HTR-8/SVneo (cell line): ENCODE results near the gene OVOL3.
"Not testable (repeated sequence)": the region's sequence is repeated elsewhere in the genome, so short reads cannot be mapped to it uniquely, and the experiment has no call there.

Experiments used
- DNase-seq: peaks from one replicate; pipeline ENCODE4 v3.0.0; 2011; ENCODE audit warnings: low spot score, mixed read lengths; ENCODE audit not compliant: insufficient read length
- FAIRE-seq: peaks from 2 replicates; lab custom pipeline; 2011; peaks lifted over from hg19 to GRCh38; lab: Jason Lieb, UNC

OVOL3 gene

DNA sequence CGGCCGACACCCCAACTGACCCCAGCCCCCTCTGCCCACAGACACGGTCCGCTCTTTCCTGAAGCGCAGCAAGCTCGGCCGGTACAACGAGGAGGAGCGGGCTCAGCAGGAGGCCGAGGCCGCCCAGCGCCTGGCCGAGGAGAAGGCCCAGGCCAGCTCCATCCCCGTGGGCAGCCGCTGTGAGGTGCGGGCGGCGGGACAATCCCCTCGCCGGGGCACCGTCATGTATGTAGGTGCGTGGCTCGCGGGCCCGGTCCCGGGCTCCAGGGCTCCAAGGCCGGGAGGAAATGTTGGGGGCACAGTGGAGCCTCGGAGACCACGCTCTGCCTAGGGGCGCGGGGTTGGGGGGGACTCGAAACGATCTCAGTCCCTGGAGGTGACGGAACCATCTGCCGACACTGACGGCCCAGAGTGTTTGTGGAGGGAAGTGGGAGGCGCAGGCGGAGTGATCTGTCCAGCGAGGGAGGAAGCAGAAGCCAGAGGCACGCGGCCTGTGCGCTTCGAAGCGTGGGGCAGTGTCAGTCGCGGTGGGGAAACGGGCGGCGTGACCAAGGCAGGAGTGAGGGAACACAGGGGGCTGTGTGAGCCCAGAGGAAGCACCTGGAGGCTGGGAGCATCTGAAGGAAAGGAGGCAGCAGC lies 10.7 kb downstream of the OVOL3 start:
- no peak for DNase-seq
- FAIRE-seq, result no peak

GRCh38 chr19:36125557-36125956 lies 14.6 kb downstream of the OVOL3 start:
- no peak for DNase-seq
- FAIRE-seq, result no peak

DNA sequence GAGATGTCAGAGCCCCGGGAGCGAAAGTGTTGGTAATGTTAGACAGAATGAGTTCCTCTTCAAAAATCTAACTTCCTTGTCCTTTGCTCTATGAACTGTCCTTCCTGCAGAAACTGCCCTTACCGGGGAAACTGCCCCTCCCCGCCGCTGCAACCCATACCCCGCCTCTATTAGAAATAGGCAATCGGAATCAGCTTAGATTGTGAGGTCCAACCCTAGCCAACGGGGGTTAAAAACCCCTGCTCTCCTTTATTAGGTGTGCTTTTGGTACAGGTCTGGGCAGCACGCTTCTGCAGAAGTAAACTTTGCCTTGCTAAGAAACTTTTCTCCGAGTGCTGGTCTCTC lies 17.4 kb downstream of the OVOL3 start:
- DNase-seq (no peak), FAIRE-seq (no peak)

- FAIRE-seq, DNase-seq: not testable (repeated sequence)
Observed at GRCh38 chr19:36131221-36131620, 20.3 kb downstream of the OVOL3 start.

- not testable (repeated sequence) for DNase-seq
Observed at GRCh38 chr19:36134867-36135266, 23.9 kb downstream of the OVOL3 start.

DNA sequence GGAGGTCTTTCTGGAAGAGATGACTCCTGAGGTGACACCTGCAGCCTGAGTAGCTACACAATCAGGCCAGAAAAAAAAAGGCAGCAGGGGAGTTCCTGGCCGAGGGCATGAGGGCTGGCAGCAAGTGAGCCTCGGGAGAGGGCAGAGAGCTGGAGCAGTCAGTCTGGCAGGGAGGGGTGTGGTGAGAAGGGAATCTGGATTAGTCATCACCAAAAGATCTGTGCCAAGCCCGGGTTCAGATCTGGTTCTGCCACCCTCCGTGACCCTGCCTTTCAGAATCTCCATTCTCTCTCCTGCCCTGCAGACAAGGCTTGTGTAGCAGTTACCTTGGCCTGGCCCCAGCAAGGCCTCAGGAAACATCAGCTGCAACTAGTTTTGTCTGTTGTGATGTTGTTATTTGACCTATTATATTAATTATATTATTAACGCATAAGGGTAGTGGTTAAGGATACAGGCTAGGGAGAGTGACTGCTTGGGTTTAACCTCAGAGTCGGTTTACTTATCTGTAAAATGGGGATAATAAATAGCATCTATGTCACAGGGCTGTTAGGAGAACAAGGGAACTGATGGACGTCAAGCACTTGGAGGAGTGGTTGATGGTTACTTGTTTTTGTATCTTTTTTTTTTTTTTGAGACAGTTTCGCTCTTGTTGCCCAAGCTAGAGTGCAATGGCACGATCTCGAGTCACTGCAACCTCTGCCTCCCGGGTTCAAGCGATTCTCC lies 26.2 kb downstream of the OVOL3 start:
- DNase-seq, result peak; percentile 68
- no peak for FAIRE-seq

More at GRCh38 chr19:36134867-36135266, 23.9 kb downstream of the OVOL3 start:
- not testable (repeated sequence) for FAIRE-seq

- DNase-seq (no peak), FAIRE-seq (no peak)
Observed at GRCh38 chr19:36139120-36139472, 28.2 kb downstream of the OVOL3 start.

- peak; percentile 86 for FAIRE-seq
- DNase-seq, result peak; percentile 96
Observed at GRCh38 chr19:36139473-36140303, 28.7 kb downstream of the OVOL3 start, which contains the start of gene CAPNS1. Gene CAPNS1, plus strand, starts transcription at chr19:36140066. Its CDS starts 946 bp downstream, at chr19:36141012.

- FAIRE-seq, result no peak
- peak; percentile 68 for DNase-seq
Observed at GRCh38 chr19:36140304-36141038, 29.5 kb downstream of the OVOL3 start.

GRCh38 chr19:36141039-36141927 lies 30.3 kb downstream of the OVOL3 start:
- FAIRE-seq (peak; percentile 60), DNase-seq (peak; percentile 85)

GRCh38 chr19:36142046-36142445 lies 31.1 kb downstream of the OVOL3 start:
- DNase-seq (no peak), FAIRE-seq (no peak)

GRCh38 chr19:36142496-36142895 lies 31.6 kb downstream of the OVOL3 start:
- FAIRE-seq (no peak), DNase-seq (no peak)

- no peak for FAIRE-seq
- no peak for DNase-seq
Observed at GRCh38 chr19:36144624-36145023, 33.7 kb downstream of the OVOL3 start.

GRCh38 chr19:36149673-36150406 lies 38.9 kb downstream of the OVOL3 start:
- FAIRE-seq (no peak), DNase-seq (no peak)

DNA sequence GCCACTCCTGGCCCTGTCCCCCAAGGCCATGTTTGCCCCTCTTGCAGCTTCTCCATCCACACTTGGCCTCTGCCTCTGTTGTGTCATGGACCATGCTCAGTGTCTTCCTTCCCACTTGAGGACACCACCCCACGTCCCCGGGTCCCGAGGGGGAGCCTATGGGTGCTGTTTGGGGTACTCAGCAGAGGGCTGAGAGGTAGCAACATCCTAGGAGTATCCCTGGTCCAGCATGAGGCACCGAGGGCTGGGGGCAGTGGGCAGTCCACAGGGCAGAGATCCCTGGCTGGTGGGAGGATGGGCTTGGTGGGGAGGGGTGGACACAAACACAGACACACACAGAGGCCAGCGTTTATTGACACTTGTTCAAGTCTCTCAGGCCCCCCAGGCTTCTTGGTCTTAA lies 39.6 kb downstream of the OVOL3 start:
- FAIRE-seq, result no peak

GRCh38 chr19:36151144-36152018 lies 40.4 kb downstream of the OVOL3 start:
- FAIRE-seq, result no peak
- DNase-seq, result no peak

More for the DNA sequence above, 39.6 kb downstream of the OVOL3 start:
- no peak for DNase-seq

GRCh38 chr19:36152019-36152351 lies 41.0 kb downstream of the OVOL3 start:
- FAIRE-seq (no peak), DNase-seq (no peak)
